HepG2 (cell line): ENCODE measurements around the gene GADD45B. TPM values are rescaled to one million over a fixed set of nuclear protein-coding genes. Genes with fewer than 3 reads are reported as not detected.
A peak's percentile ranks its signal among the peaks of the same experiment; 100 is the strongest.

ENCODE experiments used
- ATAC-seq: fragments of 200-7000 bp; cut with Tn5 transposase; 3 replicates; pipeline ENCODE4 v1.9.1; 2020; ENCODE audit warnings: mild to moderate bottlenecking, moderate library complexity
- BruUV-seq: library from RNA; stranded (reverse); fragments of 400-500 nt; replicated peaks from 2 replicates; lab custom pipeline; 2021; lab: Mats Ljungman, UMichigan
- CTCF ChIA-PET: fragments of 300-600 bp; formaldehyde crosslinking; extraction: SDS; loops from one replicate; lab custom pipeline; 2021; ENCODE audit warnings: low total read pairs, inconsistent platforms, low intra/inter-chr PET ratio; lab: Yijun Ruan, JAX
- POLR2A ChIA-PET: fragments of 350-600 bp; sonication (Branson Sonifier 250); formaldehyde crosslinking; loops from one replicate; lab custom pipeline; 2020; ENCODE audit warnings: antibody characterized with exemption, inconsistent platforms; lab: Yijun Ruan, JAX
- DNase-seq: peaks from one replicate; pipeline ENCODE4 v3.0.0-alpha.2; 2015; ENCODE audit warnings: low spot score
- FAIRE-seq: peaks from 3 replicates; lab custom pipeline; 2011; peaks lifted over from hg19 to GRCh38; lab: Jason Lieb, UNC
- H2AFZ ChIP-seq: one replicate; pipeline ENCODE4 v1.6.1; 2011; ENCODE audit warnings: low read length, inconsistent platforms
- H3K27ac ChIP-seq: fragments of 300-600 bp; 3 replicates; pipeline ENCODE4 v1.8.0; 2011; ENCODE audit warnings: mixed run types, mild to moderate bottlenecking, mixed read lengths, low read length, inconsistent platforms; ENCODE audit not compliant: insufficient read depth; ENCODE audit errors: extremely low read length
- H3K27me3 ChIP-seq, 2 experiments: fragments of 200-600 bp in 1 of 2; 2 replicates in 1 of 2; 3 replicates in 1 of 2; pipeline versions ENCODE4 v1.6.0 to v1.8.0; 2011; ENCODE audit warnings: low read length in 2 of 2, mild to moderate bottlenecking in 2 of 2, moderate library complexity in 2 of 2, inconsistent platforms in 1 of 2; ENCODE audit not compliant: insufficient read depth in 2 of 2, control insufficient read depth in 1 of 2
- H3K36me3 ChIP-seq, 2 experiments: fragments of 200-600 bp in 1 of 2; replicated peaks in 1 of 2; 2 replicates in 1 of 2; 3 replicates in 1 of 2; pipeline versions ENCODE4 v1.5.1 to v1.8.0; 2011; ENCODE audit warnings: low read length in 2 of 2, inconsistent platforms in 1 of 2; ENCODE audit not compliant: insufficient read depth in 2 of 2, control insufficient read depth in 1 of 2
- H3K4me1 ChIP-seq: 2 replicates; pipeline ENCODE4 v1.5.1; 2012; ENCODE audit warnings: low read length, inconsistent platforms; ENCODE audit not compliant: insufficient read depth
- H3K4me2 ChIP-seq: 2 replicates; pipeline ENCODE4 v1.6.0; 2011; ENCODE audit warnings: low read depth, low read length, inconsistent platforms
- H3K4me3 ChIP-seq, 3 experiments: fragments of 200-600 bp in 1 of 3; sonication (generic), shearing (Covaris generic) in 1 of 3; replicated peaks in 1 of 3; 2 replicates each; pipeline ENCODE4 v1.5.1; 2011 to 2016; ENCODE audit warnings: low read length in 3 of 3, inconsistent platforms in 2 of 3, low read depth in 2 of 3, mild to moderate bottlenecking in 2 of 3, control low read depth in 1 of 3, mixed read lengths in 1 of 3; ENCODE audit not compliant: insufficient read depth in 1 of 3
- H3K79me2 ChIP-seq: one replicate; pipeline ENCODE4 v1.6.1; 2011; ENCODE audit warnings: low read length, inconsistent platforms; ENCODE audit not compliant: insufficient read depth
- H3K9ac ChIP-seq: 2 replicates; pipeline ENCODE4 v1.6.0; 2011; ENCODE audit warnings: mild to moderate bottlenecking, low read depth, low read length, inconsistent platforms; ENCODE audit not compliant: insufficient read depth
- H3K9me3 ChIP-seq: 2 replicates; pipeline ENCODE4 v1.5.1; 2012; ENCODE audit warnings: mild to moderate bottlenecking, low read length
- H4K20me1 ChIP-seq: 2 replicates; pipeline ENCODE4 v1.6.0; 2011; ENCODE audit warnings: inconsistent platforms, mild to moderate bottlenecking, low read length, moderate library complexity; ENCODE audit not compliant: insufficient read depth
- GLI4 ChIP-seq: sonication (generic); formaldehyde crosslinking; IDR thresholded peaks from 2 replicates; pipeline ENCODE4 v1.5.1; 2020; ENCODE audit warnings: missing genetic modification reagents, mild to moderate bottlenecking, moderate library complexity, borderline replicate concordance
- PPARG ChIP-seq: conservative IDR thresholded peaks from 2 replicates; pipeline ENCODE4 v1.6.1; 2016; ENCODE audit warnings: missing biosample characterization, missing genetic modification reagents
- RXRB ChIP-seq: IDR thresholded peaks from 2 replicates; pipeline ENCODE4 v1.6.1; 2016; ENCODE audit warnings: borderline replicate concordance, missing genetic modification reagents, missing compliant biosample characterization
- ZNF207 ChIP-seq: fragments of 450-650 bp; IDR thresholded peaks from 2 replicates; pipeline ENCODE4 v1.6.1; 2016; ENCODE audit warnings: antibody characterized with exemption, borderline replicate concordance
- ZNF768 ChIP-seq: sonication (generic); formaldehyde crosslinking; IDR thresholded peaks from 2 replicates; pipeline ENCODE4 v1.4.0; 2020; ENCODE audit warnings: missing genetic modification reagents
- ZNF782 ChIP-seq: sonication (generic); formaldehyde crosslinking; IDR thresholded peaks from 2 replicates; pipeline ENCODE4 v1.4.0; 2020; ENCODE audit warnings: missing genetic modification reagents, mild to moderate bottlenecking, borderline replicate concordance
- WGBS: methylation state at CpG from one replicate; pipeline ENCODE4 v1.1.6; 2017; ENCODE audit warnings: low lambda C conversion rate; 5-methylcytosine and 5-hydroxymethylcytosine counted together
- in situ Hi-C: cut with HindIII; loops from 2 replicates; pipeline ENCODE4 v1.10.0; 2017; ENCODE audit warnings: low pct_unique_long_range_greater_than_20kb; ENCODE audit not compliant: extremely low pct_ligation_motif_present
- intact Hi-C: fragments of 100-400 bp; cut with micrococcal nuclease; formaldehyde crosslinking; loops from one replicate; pipeline ENCODE4 v1.10.0; 2022; ENCODE audit not compliant: unreplicated experiment
- polyA plus RNA-seq, 8 experiments: library from polyadenylated mRNA; depleted of rRNA in 3 of 8; stranded (reverse) in 7 of 8; unstranded in 1 of 8; fragments of >200 nt; fragmentation: Illumina TruSeq in 4 of 8; extraction: Trizol in 4 of 8; gene quantifications; 2 replicates each; pipeline versions ENCODE4 v1.2.1 to v1.2.3, GENCODE V29; 2011 to 2016; ENCODE audit warnings: low read depth in 4 of 8, missing spikeins in 1 of 8, mixed read lengths in 1 of 8; ENCODE audit not compliant: insufficient read depth in 1 of 8
- total RNA-seq, 5 experiments: library from RNA; depleted of rRNA; stranded (reverse); fragments of >200 nt; fragmentation: Illumina TruSeq; extraction: Trizol; gene quantifications; 2 replicates each; pipeline ENCODE4 v1.2.3, GENCODE V29; 2016; ENCODE audit warnings: low read depth in 1 of 5
- TF ChIP-seq, protein P1 (sequence below): sonication (generic); formaldehyde crosslinking; IDR thresholded peaks from 2 replicates; pipeline ENCODE4 v1.8.1; 2023; ENCODE audit warnings: mild to moderate bottlenecking, missing genetic modification reagents
- TF ChIP-seq, protein P2 (sequence below): sonication (generic); formaldehyde crosslinking; conservative IDR thresholded peaks from 2 replicates; pipeline ENCODE4 v1.8.0; 2022; ENCODE audit warnings: mild to moderate bottlenecking, moderate library complexity, missing genetic modification reagents

GADD45B gene
- total and polyA plus RNA-seq, 2 of the 13 experiments (the other 11 are each of a cell fraction or from before 2014, with no cell fraction given): 4.6 to 34.1 TPM

DNA sequence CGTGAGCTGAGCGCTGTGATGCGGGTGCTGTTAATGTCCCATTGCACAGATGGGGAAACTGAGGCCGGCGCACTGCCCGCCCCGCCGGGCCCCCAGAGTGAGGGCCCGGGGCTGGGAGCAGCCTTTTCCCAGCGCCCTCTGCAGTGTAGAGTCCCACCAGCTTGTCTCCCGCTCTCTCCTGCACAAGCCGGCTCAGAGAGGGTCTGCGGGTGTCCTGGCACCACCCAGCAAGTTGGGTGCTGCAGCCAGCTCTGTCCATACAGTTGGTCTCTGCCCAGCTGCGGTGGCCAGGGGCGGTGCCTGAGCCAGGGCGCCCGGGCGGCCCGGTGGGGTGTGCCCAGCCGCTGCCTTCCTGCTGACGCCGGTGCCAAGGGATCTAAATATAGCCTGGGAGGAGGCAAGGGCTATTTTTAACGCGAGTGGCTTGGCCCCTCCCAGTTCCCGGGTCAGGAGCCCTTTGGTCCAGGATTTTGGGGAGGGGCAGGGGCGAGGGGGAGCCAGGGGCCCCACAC, 19.3 kb downstream of the GADD45B start (continued):
- TF ChIP-seq, protein P1, sequence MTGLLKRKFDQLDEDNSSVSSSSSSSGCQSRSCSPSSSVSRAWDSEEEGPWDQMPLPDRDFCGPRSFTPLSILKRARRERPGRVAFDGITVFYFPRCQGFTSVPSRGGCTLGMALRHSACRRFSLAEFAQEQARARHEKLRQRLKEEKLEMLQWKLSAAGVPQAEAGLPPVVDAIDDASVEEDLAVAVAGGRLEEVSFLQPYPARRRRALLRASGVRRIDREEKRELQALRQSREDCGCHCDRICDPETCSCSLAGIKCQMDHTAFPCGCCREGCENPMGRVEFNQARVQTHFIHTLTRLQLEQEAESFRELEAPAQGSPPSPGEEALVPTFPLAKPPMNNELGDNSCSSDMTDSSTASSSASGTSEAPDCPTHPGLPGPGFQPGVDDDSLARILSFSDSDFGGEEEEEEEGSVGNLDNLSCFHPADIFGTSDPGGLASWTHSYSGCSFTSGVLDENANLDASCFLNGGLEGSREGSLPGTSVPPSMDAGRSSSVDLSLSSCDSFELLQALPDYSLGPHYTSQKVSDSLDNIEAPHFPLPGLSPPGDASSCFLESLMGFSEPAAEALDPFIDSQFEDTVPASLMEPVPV (CRISPR knock-in tag): no peak
- TF ChIP-seq ZNF782 (CRISPR knock-in tag) (no peak), GLI4 (CRISPR knock-in tag) (no peak), ZNF768 (CRISPR knock-in tag) (peak; percentile 99)

DNA sequence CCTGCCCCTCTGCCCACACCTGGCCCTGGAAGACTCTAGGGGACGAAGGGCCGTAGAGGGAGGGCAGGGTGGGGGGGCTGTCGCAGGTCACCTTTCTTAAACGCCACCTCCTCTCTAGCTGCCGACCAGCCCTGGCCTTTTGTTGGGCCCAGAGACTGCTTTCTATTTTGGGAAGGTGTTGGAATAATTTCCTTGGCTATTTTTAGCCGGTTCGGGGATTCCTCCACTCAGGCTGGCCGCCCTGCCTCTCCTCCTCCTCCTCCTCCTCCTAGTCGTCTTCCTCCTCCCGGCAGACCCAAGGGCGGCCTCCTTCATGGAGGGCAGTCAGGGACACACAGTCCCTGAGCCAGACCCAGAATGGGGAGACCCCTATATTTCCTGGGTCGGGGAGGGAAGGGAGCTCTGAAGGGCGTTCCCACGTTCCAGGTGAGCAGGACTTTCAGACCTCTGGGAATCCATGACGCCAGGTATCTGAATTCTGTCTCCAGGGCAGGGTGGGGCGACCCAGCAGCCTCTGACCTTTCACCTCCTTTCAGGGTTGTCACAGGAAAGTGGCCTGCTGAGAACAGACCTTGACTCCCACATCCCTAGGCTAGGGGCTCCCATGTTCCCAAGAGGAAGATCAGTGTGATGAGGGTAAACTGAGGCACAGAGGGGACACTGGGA, 19.9 kb downstream of the GADD45B start:
- no peaks in the 10 kb centered on the region for H3K9me3 ChIP-seq
- intact Hi-C loops: loop anchor here (2.0 kb wide), 1 partner anchor 51 kb away; no protein-coding TSS in a partner anchor
- in situ Hi-C loops: no loop called here
- peaks cover 12 to 72% of the 10 kb centered on the region in 2 experiments for H3K27me3 ChIP-seq
- 24% methylated on average over 7 of the region's 16 CpGs for WGBS
- no peak overlapping the region for H3K9ac ChIP-seq
- H3K36me3 ChIP-seq: no peaks in the 10 kb centered on the region
- H3K27ac ChIP-seq: no peak overlapping the region
- peak overlapping the region in 2 of 3 experiments; percentile 60 to 80; a peak in 2 of 6 replicates for H3K4me3 ChIP-seq
- BruUV-seq: no TSS peak
- no peaks in the 10 kb centered on the region for H3K79me2 ChIP-seq
- no peak for ATAC-seq
- peak overlapping the region; percentile 93; the same call in 1 of the 2 replicates for H3K4me2 ChIP-seq
- ChIA-PET POLR2A (interaction anchor here (8.0 kb wide), 1 partner anchor 19 kb away, joined by 65 read pairs; the partner anchor contains the start of gene GADD45B), CTCF (no interaction called here)
- no peaks in the 10 kb centered on the region for H4K20me1 ChIP-seq
- no peak overlapping the region for H2AFZ ChIP-seq
- TF ChIP-seq RXRB (CRISPR knock-in tag) (peak; percentile 60; the same call in 1 of the 2 replicates), ZNF207 (no peak), PPARG (CRISPR knock-in tag) (peak; percentile 58)
- TF ChIP-seq, protein P2, sequence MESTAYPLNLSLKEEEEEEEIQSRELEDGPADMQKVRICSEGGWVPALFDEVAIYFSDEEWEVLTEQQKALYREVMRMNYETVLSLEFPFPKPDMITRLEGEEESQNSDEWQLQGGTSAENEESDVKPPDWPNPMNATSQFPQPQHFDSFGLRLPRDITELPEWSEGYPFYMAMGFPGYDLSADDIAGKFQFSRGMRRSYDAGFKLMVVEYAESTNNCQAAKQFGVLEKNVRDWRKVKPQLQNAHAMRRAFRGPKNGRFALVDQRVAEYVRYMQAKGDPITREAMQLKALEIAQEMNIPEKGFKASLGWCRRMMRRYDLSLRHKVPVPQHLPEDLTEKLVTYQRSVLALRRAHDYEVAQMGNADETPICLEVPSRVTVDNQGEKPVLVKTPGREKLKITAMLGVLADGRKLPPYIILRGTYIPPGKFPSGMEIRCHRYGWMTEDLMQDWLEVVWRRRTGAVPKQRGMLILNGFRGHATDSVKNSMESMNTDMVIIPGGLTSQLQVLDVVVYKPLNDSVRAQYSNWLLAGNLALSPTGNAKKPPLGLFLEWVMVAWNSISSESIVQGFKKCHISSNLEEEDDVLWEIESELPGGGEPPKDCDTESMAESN (CRISPR knock-in tag): 0 out of 2 replicates have a peak, but pooled peaks have one; percentile 24
- H3K4me1 ChIP-seq: peaks cover 50% of the 10 kb centered on the region
- no peak for DNase-seq
- no peak for FAIRE-seq
